PC-3 (cell line): ENCODE measurements around the gene HEATR5B. TPM values are rescaled to one million over a fixed set of nuclear protein-coding genes. Genes with fewer than 3 reads are reported as not detected.
"Not testable (repeated sequence)": the region's sequence is repeated elsewhere in the genome, so short reads cannot be mapped to it uniquely, and the experiment has no call there.

Experiments used
- ATAC-seq: fragments of 200-7000 bp; cut with Tn5 transposase; 2 replicates; pipeline ENCODE4 v1.9.1; 2020; ENCODE audit warnings: mild to moderate bottlenecking, moderate library complexity
- BruUV-seq: library from RNA; stranded (reverse); fragments of 400-500 nt; replicated peaks from 2 replicates; lab custom pipeline; 2021; lab: Mats Ljungman, UMichigan
- CTCF ChIA-PET: fragments of 300-600 bp; sonication (Branson Sonifier 250); formaldehyde crosslinking; loops from one replicate; lab custom pipeline; 2022; ENCODE audit warnings: antibody characterized with exemption; lab: Charles Lee
- POLR2A ChIA-PET: fragments of 300-600 bp; sonication (Branson Sonifier 250); formaldehyde crosslinking; loops from one replicate; lab custom pipeline; 2022; ENCODE audit warnings: antibody characterized with exemption; ENCODE audit not compliant: unreplicated experiment; lab: Charles Lee
- DNase-seq: peaks from one replicate; pipeline ENCODE4 v3.0.0-alpha.2; 2015
- H2AFZ ChIP-seq: fragments of 300-600 bp; sonication (generic); 2 replicates; pipeline ENCODE4 v1.6.0; 2016; ENCODE audit warnings: antibody characterized with exemption, low read length
- H3F3A ChIP-seq: fragments of 300-600 bp; sonication (generic); one replicate; pipeline ENCODE4 v1.6.0; 2017; ENCODE audit warnings: antibody characterized with exemption, low read length, control low read depth, mild to moderate bottlenecking; ENCODE audit not compliant: unreplicated experiment
- H3K27ac ChIP-seq: fragments of 300-600 bp; sonication (generic); 2 replicates; pipeline ENCODE4 v1.5.1; 2016; ENCODE audit warnings: mild to moderate bottlenecking, low read length
- H3K27me3 ChIP-seq: fragments of 300-600 bp; sonication (generic); 2 replicates; pipeline ENCODE4 v1.6.1; 2016; ENCODE audit warnings: low read length, mixed read lengths
- H3K36me3 ChIP-seq: fragments of 300-600 bp; sonication (generic); 2 replicates; pipeline ENCODE4 v1.6.1; 2016; ENCODE audit warnings: low read depth, mixed run types, low read length, mixed read lengths
- H3K4me1 ChIP-seq: fragments of 300-600 bp; sonication (generic); 2 replicates; pipeline ENCODE4 v1.5.1; 2016; ENCODE audit warnings: low read length; ENCODE audit not compliant: insufficient read depth
- H3K4me2 ChIP-seq: fragments of 300-600 bp; sonication (generic); 2 replicates; pipeline ENCODE4 v1.6.0; 2016; ENCODE audit warnings: low read length
- H3K4me3 ChIP-seq: fragments of 300-600 bp; sonication (generic); 2 replicates; pipeline ENCODE4 v1.5.1; 2016; ENCODE audit warnings: mild to moderate bottlenecking, low read length, mixed read lengths
- H3K79me2 ChIP-seq: fragments of 300-600 bp; sonication (generic); 2 replicates; pipeline ENCODE4 v1.6.1; 2017; ENCODE audit warnings: low read length, mixed read lengths
- H3K9ac ChIP-seq: fragments of 300-600 bp; sonication (generic); 2 replicates; pipeline ENCODE4 v1.6.0; 2016; ENCODE audit warnings: mild to moderate bottlenecking, low read length
- H3K9me2 ChIP-seq: fragments of 300-600 bp; sonication (generic); replicated peaks from 2 replicates; pipeline ENCODE4 v1.6.1; 2016; ENCODE audit warnings: mixed run types, low read length, mixed read lengths
- H3K9me3 ChIP-seq: fragments of 300-600 bp; sonication (generic); 2 replicates; pipeline ENCODE4 v1.6.1; 2016; ENCODE audit warnings: low read length, mixed read lengths
- H4K20me1 ChIP-seq: fragments of 300-600 bp; sonication (generic); 2 replicates; pipeline ENCODE4 v1.6.1; 2016; ENCODE audit warnings: low read length, mixed read lengths
- CTCF ChIP-seq: fragments of 300-600 bp; sonication (generic); conservative IDR thresholded peaks from 2 replicates; pipeline ENCODE4 v1.5.1; 2017; ENCODE audit warnings: antibody characterized with exemption, low read depth, mild to moderate bottlenecking, low read length
- EZH2 ChIP-seq: fragments of 300-600 bp; sonication (generic); IDR thresholded peaks from one replicate; pipeline ENCODE4 v1.6.1; 2017; ENCODE audit warnings: antibody characterized with exemption, mild to moderate bottlenecking, low read length; ENCODE audit not compliant: unreplicated experiment
- EZH2phosphoT487 ChIP-seq: fragments of 300-600 bp; sonication (generic); IDR thresholded peaks from 2 replicates; pipeline ENCODE4 v1.6.1; 2018; ENCODE audit warnings: mild to moderate bottlenecking, antibody characterized with exemption, low read length, borderline replicate concordance
- intact Hi-C: fragments of 100-400 bp; cut with micrococcal nuclease; formaldehyde crosslinking; loops from 2 replicates; pipeline ENCODE4 v1.9.0; 2023
- total RNA-seq: library from RNA; depleted of rRNA; stranded (reverse); fragments of >200 nt; gene quantifications from 2 replicates; pipeline ENCODE4 v1.2.3, GENCODE V29; 2014

HEATR5B gene
- total RNA-seq, 1 experiment from 2014 or later = 13.0 TPM

DNA sequence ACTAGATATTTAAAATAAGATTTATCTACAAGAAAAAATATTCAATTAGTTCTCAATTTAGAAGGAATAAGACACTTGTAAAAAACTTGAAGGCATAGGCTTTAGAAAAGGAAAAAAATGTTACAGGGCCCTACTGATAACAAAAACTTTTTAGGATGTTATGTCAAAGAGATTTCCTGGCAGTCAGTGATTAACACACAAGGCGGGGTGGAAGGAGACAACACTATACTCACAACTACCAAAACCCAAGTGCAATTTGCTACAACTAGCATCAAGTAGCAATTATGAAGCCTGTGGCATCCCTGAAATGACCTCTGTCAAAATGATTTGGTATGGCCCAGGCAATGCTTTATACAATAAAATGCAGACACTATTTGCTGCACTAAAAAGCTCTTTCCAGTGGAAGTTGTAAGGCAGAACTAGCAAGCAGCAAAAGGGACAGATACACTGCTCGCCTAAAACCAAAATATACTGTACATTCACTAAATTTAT, 133.1 kb downstream of the HEATR5B start:
- CTCF ChIA-PET = no interaction called here
- Histone ChIP-seq H3F3A (no peaks in the 10 kb centered on the region), H3K36me3 (no peaks in the 10 kb centered on the region), H3K4me1 (peaks cover 29% of the 10 kb centered on the region), H3K4me3 (no peak overlapping the region), H3K79me2 (peaks cover 53% of the 10 kb centered on the region), H2AFZ (no peak overlapping the region), H3K9ac (no peak overlapping the region), H3K9me3 (no peaks in the 10 kb centered on the region), H3K9me2 (no peaks in the 10 kb centered on the region), H3K27ac (0 out of 2 replicates have a peak overlapping the region, but pooled peaks have one; percentile 18), H4K20me1 (0 out of 2 replicates have a peak, but pooled peaks cover 4% of the 10 kb centered on the region), H3K4me2 (peak overlapping the region; percentile 27), H3K27me3 (no peaks in the 10 kb centered on the region)
- TF ChIP-seq CTCF (no peak), EZH2phosphoT487 (no peak), EZH2 (no peak)
- DNase-seq = no peak
- no TSS peak for BruUV-seq
- intact Hi-C loops = no loop called here
- POLR2A ChIA-PET = no interaction called here
- no peak; the same call in 1 of the 2 replicates for ATAC-seq

GRCh38 chr2:36949845-36950244, 134.3 kb downstream of the HEATR5B start:
- TF ChIP-seq EZH2 (no peak), CTCF (no peak), EZH2phosphoT487 (no peak)
- CTCF ChIA-PET = no interaction called here

GRCh38 chr2:36945240-36945639, 138.9 kb downstream of the HEATR5B start:
- DNase-seq, H3K4me3 ChIP-seq, H4K20me1 ChIP-seq, H3K9ac ChIP-seq, BruUV-seq, H3K36me3 ChIP-seq, H2AFZ ChIP-seq, CTCF ChIA-PET, H3K9me2 ChIP-seq, H3K4me2 ChIP-seq, H3K9me3 ChIP-seq, H3F3A ChIP-seq, POLR2A ChIA-PET, H3K27ac ChIP-seq, H3K4me1 ChIP-seq, ATAC-seq, H3K27me3 ChIP-seq, intact Hi-C loops: not testable (repeated sequence)
- peaks cover 20% of the 10 kb centered on the region for H3K79me2 ChIP-seq

More at GRCh38 chr2:36949845-36950244, 134.3 kb downstream of the HEATR5B start:
- Histone ChIP-seq H3K9me2 (no peaks in the 10 kb centered on the region), H3K79me2 (peaks cover 42% of the 10 kb centered on the region), H3K27ac (no peak overlapping the region), H3K4me2 (no peak overlapping the region), H3K9ac (no peak overlapping the region), H3K4me1 (peaks cover 29% of the 10 kb centered on the region), H3K27me3 (no peaks in the 10 kb centered on the region), H3K9me3 (no peaks in the 10 kb centered on the region), H2AFZ (no peak overlapping the region), H3F3A (no peaks in the 10 kb centered on the region), H3K36me3 (no peaks in the 10 kb centered on the region), H4K20me1 (0 out of 2 replicates have a peak, but pooled peaks cover 4% of the 10 kb centered on the region), H3K4me3 (no peak overlapping the region)
- DNase-seq (no peak), ATAC-seq (no peak)
- intact Hi-C loops = no loop called here
- POLR2A ChIA-PET = no interaction called here
- no TSS peak for BruUV-seq
